ENCODE results near the gene SCUBE1. TPM values are rescaled to one million over a fixed set of nuclear protein-coding genes. Genes with fewer than 3 reads are reported as not detected.

The SCUBE1 gene
- total RNA-seq, 4 donors from 2014 or later, result 0.68 to 6.4 (median 1.7) TPM

DNA sequence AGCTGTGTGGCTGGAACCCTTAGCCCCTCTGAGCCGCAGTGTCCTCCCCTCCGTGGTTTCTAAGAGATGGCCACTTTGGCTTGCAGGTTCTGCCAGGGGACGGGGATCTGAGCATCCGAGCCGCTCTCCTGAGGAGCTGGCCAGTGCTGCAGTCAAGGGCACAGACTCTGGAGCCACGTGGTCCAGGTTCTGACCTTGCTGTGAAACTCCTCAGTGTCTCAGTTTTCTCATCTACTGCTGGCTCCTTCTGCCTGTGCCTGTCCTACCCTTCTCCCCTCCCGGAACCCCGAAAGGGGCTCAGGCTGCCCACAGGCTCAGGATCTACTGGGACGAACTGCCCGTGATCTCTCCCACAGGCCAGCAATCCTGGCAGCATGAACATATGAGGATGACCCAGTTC lies 90.9 kb downstream of the SCUBE1 start:
- intact Hi-C loops (cut with DNase I; ENCODE audit: low total_unique reads) (no loop called here), in situ Hi-C loops (cut with MboI; ENCODE audit: low pct_ligation_motif_present in 1 of 4, low pct_unique_long_range_greater_than_20kb in 1 of 4, low sequenced_read_pairs in 3 of 4) (no loop called here)
- 80 to 82% methylated on average over 2 to 10 of the region's 10 CpGs for WGBS, 2 donors (ENCODE audit: low coverage in 1 of 2)
- DNase-seq, result no peak
- no peaks in the 10 kb centered on the region for H3K36me3 ChIP-seq
- H3K4me1 ChIP-seq, result no peaks in the 10 kb centered on the region
- no peaks in the 10 kb centered on the region for H3K9me3 ChIP-seq
- TF ChIP-seq POLR2AphosphoS5 (IDR thresholded peaks at IDR 0.05), result no peak
- TF ChIP-seq, protein P1, sequence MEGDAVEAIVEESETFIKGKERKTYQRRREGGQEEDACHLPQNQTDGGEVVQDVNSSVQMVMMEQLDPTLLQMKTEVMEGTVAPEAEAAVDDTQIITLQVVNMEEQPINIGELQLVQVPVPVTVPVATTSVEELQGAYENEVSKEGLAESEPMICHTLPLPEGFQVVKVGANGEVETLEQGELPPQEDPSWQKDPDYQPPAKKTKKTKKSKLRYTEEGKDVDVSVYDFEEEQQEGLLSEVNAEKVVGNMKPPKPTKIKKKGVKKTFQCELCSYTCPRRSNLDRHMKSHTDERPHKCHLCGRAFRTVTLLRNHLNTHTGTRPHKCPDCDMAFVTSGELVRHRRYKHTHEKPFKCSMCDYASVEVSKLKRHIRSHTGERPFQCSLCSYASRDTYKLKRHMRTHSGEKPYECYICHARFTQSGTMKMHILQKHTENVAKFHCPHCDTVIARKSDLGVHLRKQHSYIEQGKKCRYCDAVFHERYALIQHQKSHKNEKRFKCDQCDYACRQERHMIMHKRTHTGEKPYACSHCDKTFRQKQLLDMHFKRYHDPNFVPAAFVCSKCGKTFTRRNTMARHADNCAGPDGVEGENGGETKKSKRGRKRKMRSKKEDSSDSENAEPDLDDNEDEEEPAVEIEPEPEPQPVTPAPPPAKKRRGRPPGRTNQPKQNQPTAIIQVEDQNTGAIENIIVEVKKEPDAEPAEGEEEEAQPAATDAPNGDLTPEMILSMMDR (IDR thresholded peaks at IDR 0.05), result no peak
- TF ChIP-seq POLR2A (IDR thresholded peaks at IDR 0.05), result no peak
- no peak for TF ChIP-seq EP300 (IDR thresholded peaks at IDR 0.05; ENCODE audit: low read depth)
- H3K27me3 ChIP-seq, result no peaks in the 10 kb centered on the region
- H3K27ac ChIP-seq, result no peak overlapping the region
- H3K4me3 ChIP-seq, result no peak overlapping the region

DNA sequence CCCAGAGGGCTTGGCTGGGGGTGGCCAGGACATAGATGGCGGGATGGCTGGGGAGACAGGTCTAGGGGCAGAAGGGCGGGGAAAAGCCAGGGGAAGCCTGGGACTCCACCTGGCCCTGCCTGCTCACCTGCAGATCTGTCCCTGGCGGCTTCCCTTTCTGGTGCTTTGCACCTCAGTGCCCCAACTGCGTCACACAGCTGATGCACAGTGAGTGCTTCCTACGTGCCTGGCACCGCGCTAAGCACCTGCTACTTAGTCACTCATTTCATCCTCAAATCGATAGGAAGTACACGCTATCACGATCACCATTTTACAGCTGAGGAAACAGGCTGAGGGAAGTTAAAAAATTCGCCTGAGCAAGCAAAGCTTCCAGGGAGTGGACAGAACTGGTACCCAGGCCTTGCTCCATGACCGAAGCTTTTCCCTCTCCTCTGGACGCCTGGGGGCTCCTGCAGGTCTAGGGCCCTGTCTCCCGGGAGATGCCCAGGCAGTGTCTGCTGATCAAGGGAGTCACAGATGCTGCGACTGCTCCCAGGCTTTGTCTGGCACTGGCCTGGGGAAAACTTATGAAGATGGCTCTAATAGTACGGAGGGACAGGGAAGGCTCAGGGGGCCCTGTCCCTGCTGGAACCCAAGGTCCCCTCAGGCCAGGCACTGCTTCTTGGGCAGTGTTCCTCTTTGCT lies 93.2 kb downstream of the SCUBE1 start:
- no peaks in the 10 kb centered on the region for H3K27me3 ChIP-seq

DNA sequence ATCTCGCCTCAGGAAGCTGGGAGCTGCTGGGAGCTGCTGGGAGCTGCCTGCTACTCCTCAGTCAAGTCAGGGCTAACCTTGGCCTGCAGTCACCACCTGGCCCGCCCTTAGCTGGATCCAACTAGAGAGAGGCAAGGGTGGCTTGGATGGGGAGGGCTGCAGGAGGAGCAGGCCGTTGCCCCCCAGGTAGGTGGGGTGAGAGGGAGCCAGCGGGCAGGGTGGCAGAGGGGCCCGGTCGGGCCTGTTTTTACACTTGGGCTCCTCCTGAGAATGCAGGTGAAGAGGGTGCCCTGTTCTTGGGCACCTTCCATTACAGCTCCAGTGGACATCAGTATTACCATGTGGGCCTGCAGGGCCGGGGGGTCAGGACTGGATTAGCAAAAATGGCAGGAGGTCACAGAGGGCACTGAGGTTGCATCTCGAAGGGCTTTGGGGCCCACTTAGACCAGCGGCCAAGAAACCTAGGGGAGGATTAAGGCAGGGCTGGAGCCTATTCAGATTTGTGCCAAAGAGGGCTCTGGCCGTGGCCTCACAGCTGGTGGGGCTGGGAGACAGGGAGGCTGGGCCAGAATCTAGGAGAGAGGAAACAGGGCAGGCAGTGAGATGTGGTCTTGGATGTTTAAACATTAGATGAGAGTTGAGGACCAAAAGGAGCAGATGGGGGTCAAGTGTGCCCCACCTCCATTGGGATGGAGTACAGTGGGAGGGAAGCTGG lies 95.5 kb downstream of the SCUBE1 start:
- Histone ChIP-seq H3K9me3 (no peaks in the 10 kb centered on the region), H3K27me3 (no peaks in the 10 kb centered on the region), H3K36me3 (no peaks in the 10 kb centered on the region), H3K4me1 (no peaks in the 10 kb centered on the region), H3K27ac (no peak overlapping the region), H3K4me3 (no peak overlapping the region)
- in situ Hi-C loops (cut with MboI; ENCODE audit: low pct_ligation_motif_present in 1 of 4, low pct_unique_long_range_greater_than_20kb in 1 of 4, low sequenced_read_pairs in 3 of 4) (no loop called here), intact Hi-C loops (cut with DNase I; ENCODE audit: low total_unique reads) (no loop called here)
- TF ChIP-seq POLR2A (IDR thresholded peaks at IDR 0.05) (no peak), EP300 (IDR thresholded peaks at IDR 0.05; ENCODE audit: low read depth) (no peak), POLR2AphosphoS5 (IDR thresholded peaks at IDR 0.05) (no peak)
- TF ChIP-seq, protein P1 (IDR thresholded peaks at IDR 0.05), result no peak
- DNase-seq, result no peak
- 75% methylated on average over 10 of the region's 10 CpGs; no CpG with 5 or more reads in 1 of the 2 donors for WGBS, 2 donors (ENCODE audit: low coverage in 1 of 2)

More for the DNA sequence above, 93.2 kb downstream of the SCUBE1 start:
- Histone ChIP-seq H3K4me1 (no peaks in the 10 kb centered on the region), H3K9me3 (no peaks in the 10 kb centered on the region), H3K36me3 (no peaks in the 10 kb centered on the region), H3K4me3 (no peak overlapping the region), H3K27ac (no peak overlapping the region)
- no peak for DNase-seq
- in situ Hi-C loops (cut with MboI; ENCODE audit: low pct_ligation_motif_present in 1 of 4, low pct_unique_long_range_greater_than_20kb in 1 of 4, low sequenced_read_pairs in 3 of 4), result no loop called here
- intact Hi-C loops (cut with DNase I; ENCODE audit: low total_unique reads), result no loop called here
- 87% methylated on average over 16 of the region's 16 CpGs; no CpG with 5 or more reads in 1 of the 2 donors for WGBS, 2 donors (ENCODE audit: low coverage in 1 of 2)
- TF ChIP-seq, protein P1 (IDR thresholded peaks at IDR 0.05), result no peak
- TF ChIP-seq EP300 (IDR thresholded peaks at IDR 0.05; ENCODE audit: low read depth) (no peak), POLR2A (IDR thresholded peaks at IDR 0.05) (no peak), POLR2AphosphoS5 (IDR thresholded peaks at IDR 0.05) (no peak)

DNA sequence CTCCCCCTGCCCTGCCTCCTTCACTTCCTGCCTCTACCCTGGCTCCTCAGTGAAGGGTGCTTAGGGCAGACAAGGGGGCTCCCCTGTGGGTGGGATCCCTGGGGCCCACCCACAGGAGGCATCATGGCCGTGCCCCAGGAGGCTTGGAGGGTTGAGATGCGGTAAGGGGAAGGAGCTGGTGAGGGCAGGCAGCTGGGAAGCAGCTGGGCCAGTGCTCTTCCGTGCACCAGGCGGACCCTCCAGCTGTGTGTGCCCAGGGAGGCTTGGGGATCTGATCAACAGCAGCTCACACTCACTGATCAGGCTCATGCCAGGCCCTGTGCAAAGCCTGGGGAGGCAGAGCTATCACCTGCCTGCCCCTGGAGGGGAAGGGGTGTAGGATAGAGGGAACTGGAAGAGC lies 97.0 kb downstream of the SCUBE1 start:
- no peak for DNase-seq
- TF ChIP-seq EP300 (IDR thresholded peaks at IDR 0.05; ENCODE audit: low read depth) (no peak), POLR2A (IDR thresholded peaks at IDR 0.05) (no peak), POLR2AphosphoS5 (IDR thresholded peaks at IDR 0.05) (no peak)
- TF ChIP-seq, protein P1 (IDR thresholded peaks at IDR 0.05), result no peak
- Histone ChIP-seq H3K9me3 (no peaks in the 10 kb centered on the region), H3K36me3 (no peaks in the 10 kb centered on the region), H3K27ac (no peak overlapping the region), H3K4me1 (no peaks in the 10 kb centered on the region), H3K27me3 (no peaks in the 10 kb centered on the region), H3K4me3 (no peak overlapping the region)
- in situ Hi-C loops (cut with MboI; ENCODE audit: low pct_ligation_motif_present in 1 of 4, low pct_unique_long_range_greater_than_20kb in 1 of 4, low sequenced_read_pairs in 3 of 4) (no loop called here), intact Hi-C loops (cut with DNase I; ENCODE audit: low total_unique reads) (no loop called here)
- WGBS, 2 donors (ENCODE audit: low coverage in 1 of 2), result 48% methylated on average over 4 of the region's 4 CpGs; no CpG with 5 or more reads in 1 of the 2 donors
